Measurements from ENCODE around the gene SMCHD1.
"Not testable (repeated sequence)": the region's sequence is repeated elsewhere in the genome, so short reads cannot be mapped to it uniquely, and the experiment has no call there.

Gene SMCHD1

GRCh38 chr18:2818281-2818680 lies 162.8 kb downstream of the SMCHD1 start:
- no peak for DNase-seq (ENCODE audit: low read depth)

- DNase-seq (ENCODE audit: low read depth) = no peak
These were observed 166.2 kb downstream of the SMCHD1 start for GRCh38 chr18:2821695-2822094.

- DNase-seq (ENCODE audit: low read depth) = no peak
These were observed 166.8 kb downstream of the SMCHD1 start for GRCh38 chr18:2822213-2822921.

- no peak for DNase-seq (ENCODE audit: low read depth)
These were observed 167.7 kb downstream of the SMCHD1 start for GRCh38 chr18:2823202-2823601.

- DNase-seq (ENCODE audit: low read depth) = no peak
These were observed 168.4 kb downstream of the SMCHD1 start for GRCh38 chr18:2823966-2824365.

- DNase-seq (ENCODE audit: low read depth) = no peak
These were observed 169.3 kb downstream of the SMCHD1 start for GRCh38 chr18:2824865-2825264.

- DNase-seq (ENCODE audit: low read depth) = no peak
These were observed 170.2 kb downstream of the SMCHD1 start for GRCh38 chr18:2825613-2826175.

- no peak for DNase-seq (ENCODE audit: low read depth)
These were observed 171.1 kb downstream of the SMCHD1 start for GRCh38 chr18:2826581-2826980.

- DNase-seq (ENCODE audit: low read depth) = no peak
These were observed 171.5 kb downstream of the SMCHD1 start for GRCh38 chr18:2827061-2827460.

- not testable (repeated sequence) for DNase-seq (ENCODE audit: low read depth)
These were observed 180.6 kb downstream of the SMCHD1 start for GRCh38 chr18:2836118-2836517.

GRCh38 chr18:2837290-2837689 lies 181.8 kb downstream of the SMCHD1 start:
- DNase-seq (ENCODE audit: low read depth) = not testable (repeated sequence)

- no peak for DNase-seq (ENCODE audit: low read depth)
These were observed 183.7 kb downstream of the SMCHD1 start for GRCh38 chr18:2839202-2839601.

- DNase-seq (ENCODE audit: low read depth) = no peak
These were observed 185.0 kb downstream of the SMCHD1 start for GRCh38 chr18:2840521-2840920.

GRCh38 chr18:2843146-2843545 lies 187.6 kb downstream of the SMCHD1 start:
- no peak for DNase-seq (ENCODE audit: low read depth)

- DNase-seq (ENCODE audit: low read depth) = no peak
These were observed 189.6 kb downstream of the SMCHD1 start for GRCh38 chr18:2845172-2845571.

- peak; percentile 30 for DNase-seq (ENCODE audit: low read depth)
These were observed 191.2 kb downstream of the SMCHD1 start, which contains the start of gene EMILIN2 for GRCh38 chr18:2846636-2847316. Gene EMILIN2, plus strand, starts transcription at chr18:2847006. Its CDS starts 183 bp downstream, at chr18:2847189.

GRCh38 chr18:2847317-2848246 lies 192.1 kb downstream of the SMCHD1 start:
- DNase-seq (ENCODE audit: low read depth) = no peak

- no peak for DNase-seq (ENCODE audit: low read depth)
These were observed 193.0 kb downstream of the SMCHD1 start for GRCh38 chr18:2848247-2849246.

GRCh38 chr18:2850816-2851215 lies 195.3 kb downstream of the SMCHD1 start:
- DNase-seq (ENCODE audit: low read depth) = no peak

GRCh38 chr18:2851771-2852170 lies 196.2 kb downstream of the SMCHD1 start:
- DNase-seq (ENCODE audit: low read depth) = no peak

- DNase-seq (ENCODE audit: low read depth) = not testable (repeated sequence)
These were observed 196.9 kb downstream of the SMCHD1 start for GRCh38 chr18:2852460-2852859.

Data from stimulated activated CD8-positive, alpha-beta memory T cell treated with anti-CD3 and anti-CD28 coated beads, Interleukin-4, amount 100 ng/mL, for 24 hours (primary cell).